SJCRH30 (cell line): ENCODE data around the gene RHOC. TPM values are rescaled to one million over a fixed set of nuclear protein-coding genes. Genes with fewer than 3 reads are reported as not detected.

Source experiments
- DNase-seq, 2 experiments: peaks; one replicate each; pipeline ENCODE4 v3.0.0-alpha.2; 2015 to 2020
- H3K27ac ChIP-seq: fragments of 250-450 bp; sonication (Bioruptor Pico); 2 replicates; pipeline ENCODE4 v1.5.1; 2020; ENCODE audit warnings: mild to moderate bottlenecking, moderate library complexity
- H3K27me3 ChIP-seq: fragments of 250-450 bp; sonication (Bioruptor Pico); 2 replicates; pipeline ENCODE4 v1.5.1; 2020; ENCODE audit warnings: mild to moderate bottlenecking, moderate library complexity
- H3K36me3 ChIP-seq: fragments of 250-450 bp; sonication (Bioruptor Pico); 2 replicates; pipeline ENCODE4 v1.5.1; 2020; ENCODE audit warnings: mild to moderate bottlenecking, moderate library complexity
- H3K4me1 ChIP-seq: fragments of 250-450 bp; sonication (Bioruptor Pico); 2 replicates; pipeline ENCODE4 v1.5.1; 2020; ENCODE audit warnings: mild to moderate bottlenecking, moderate library complexity
- H3K4me3 ChIP-seq: fragments of 250-450 bp; sonication (Bioruptor Pico); 2 replicates; pipeline ENCODE4 v1.5.1; 2020; ENCODE audit warnings: mild to moderate bottlenecking, moderate library complexity
- H3K9me3 ChIP-seq: fragments of 250-450 bp; sonication (Bioruptor Pico); replicated peaks from 2 replicates; pipeline ENCODE4 v1.5.1; 2020; ENCODE audit warnings: mild to moderate bottlenecking, moderate library complexity
- total RNA-seq: library from RNA; depleted of rRNA; stranded (reverse); fragments of >200 nt; shearing (Covaris generic); gene quantifications from 2 replicates; pipeline ENCODE4 v1.2.3, GENCODE V29; 2014

Gene RHOC
- total RNA-seq, 1 experiment from 2014 or later: 72.4 TPM

GRCh38 chr1:112712191-112712590 is 5.3 kb upstream of the RHOC start:
- Histone ChIP-seq H3K9me3 (no peaks in the 10 kb centered on the region), H3K4me3 (no peak overlapping the region), H3K4me1 (peaks cover 3% of the 10 kb centered on the region; the same call in 1 of the 2 replicates), H3K27me3 (no peaks in the 10 kb centered on the region), H3K27ac (no peak overlapping the region), H3K36me3 (no peaks in the 10 kb centered on the region)
- no peak for DNase-seq

DNA sequence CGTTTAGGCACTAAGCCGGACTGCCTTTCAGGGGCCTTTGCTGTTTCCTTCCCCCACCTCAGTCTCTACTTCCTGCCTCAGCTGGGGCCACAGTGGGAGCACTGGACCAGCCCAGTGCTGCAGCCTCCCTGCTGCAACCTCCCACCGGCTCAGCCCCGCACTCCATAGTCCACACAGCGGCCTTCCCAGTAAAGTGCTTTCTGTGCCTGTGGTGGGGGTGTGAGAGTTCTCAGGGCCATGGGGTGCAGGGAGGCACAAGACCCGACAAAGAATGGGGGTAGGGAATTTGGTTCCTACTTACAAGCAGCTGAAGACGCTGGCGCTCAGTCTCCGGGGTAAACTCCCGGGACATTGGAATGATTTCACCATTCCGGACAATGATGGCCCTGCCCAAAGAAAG is 4.7 kb upstream of the RHOC start:
- no peaks in the 10 kb centered on the region for H3K27me3 ChIP-seq
- no peak overlapping the region for H3K4me3 ChIP-seq
- peaks cover 3% of the 10 kb centered on the region; the same call in 1 of the 2 replicates for H3K4me1 ChIP-seq
- DNase-seq: no peak
- no peaks in the 10 kb centered on the region for H3K36me3 ChIP-seq
- H3K9me3 ChIP-seq: no peaks in the 10 kb centered on the region
- H3K27ac ChIP-seq: no peak overlapping the region

GRCh38 chr1:112711041-112711440 is 4.1 kb upstream of the RHOC start:
- no peak overlapping the region for H3K27ac ChIP-seq
- DNase-seq: no peak
- no peaks in the 10 kb centered on the region for H3K27me3 ChIP-seq
- no peaks in the 10 kb centered on the region for H3K9me3 ChIP-seq
- peaks cover 3% of the 10 kb centered on the region; the same call in 1 of the 2 replicates for H3K4me1 ChIP-seq
- no peaks in the 10 kb centered on the region for H3K36me3 ChIP-seq
- H3K4me3 ChIP-seq: no peak overlapping the region

GRCh38 chr1:112710586-112710985 is 3.7 kb upstream of the RHOC start:
- Histone ChIP-seq H3K9me3 (no peaks in the 10 kb centered on the region), H3K27me3 (no peaks in the 10 kb centered on the region), H3K4me1 (peaks cover 6% of the 10 kb centered on the region; the same call in 1 of the 2 replicates), H3K27ac (no peak overlapping the region), H3K4me3 (no peak overlapping the region), H3K36me3 (no peaks in the 10 kb centered on the region)
- DNase-seq: no peak

GRCh38 chr1:112710159-112710558 is 3.2 kb upstream of the RHOC start:
- no peaks in the 10 kb centered on the region for H3K9me3 ChIP-seq
- H3K27ac ChIP-seq: no peak overlapping the region
- no peak for DNase-seq
- H3K4me3 ChIP-seq: no peak overlapping the region
- no peaks in the 10 kb centered on the region for H3K36me3 ChIP-seq
- peaks cover 10% of the 10 kb centered on the region; the same call in 1 of the 2 replicates for H3K4me1 ChIP-seq
- H3K27me3 ChIP-seq: no peaks in the 10 kb centered on the region

DNA sequence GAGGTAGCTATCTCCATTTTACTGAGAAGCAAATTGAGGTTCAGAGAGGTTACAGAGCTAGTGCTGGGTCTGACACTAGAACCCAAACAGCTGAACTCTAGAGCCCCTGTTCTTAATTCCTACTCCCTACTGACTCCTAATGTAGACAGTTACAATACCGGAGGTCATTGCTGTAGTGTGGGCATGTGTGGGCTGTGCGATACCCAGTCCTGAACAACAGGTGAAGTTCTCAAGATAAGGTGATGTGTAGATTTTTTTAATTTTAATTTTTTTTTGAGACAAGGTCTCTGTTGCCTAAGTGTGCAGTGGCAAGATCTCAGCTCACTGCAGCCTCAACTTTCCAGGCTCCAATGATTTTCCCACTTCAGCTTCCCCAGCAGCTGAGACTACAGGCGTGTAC is 1.6 kb upstream of the RHOC start:
- DNase-seq: no peak
- no peak overlapping the region for H3K27ac ChIP-seq
- no peak overlapping the region for H3K4me3 ChIP-seq
- H3K4me1 ChIP-seq: peaks cover 12% of the 10 kb centered on the region; the same call in 1 of the 2 replicates
- no peaks in the 10 kb centered on the region for H3K27me3 ChIP-seq
- no peaks in the 10 kb centered on the region for H3K9me3 ChIP-seq
- no peaks in the 10 kb centered on the region for H3K36me3 ChIP-seq

DNA sequence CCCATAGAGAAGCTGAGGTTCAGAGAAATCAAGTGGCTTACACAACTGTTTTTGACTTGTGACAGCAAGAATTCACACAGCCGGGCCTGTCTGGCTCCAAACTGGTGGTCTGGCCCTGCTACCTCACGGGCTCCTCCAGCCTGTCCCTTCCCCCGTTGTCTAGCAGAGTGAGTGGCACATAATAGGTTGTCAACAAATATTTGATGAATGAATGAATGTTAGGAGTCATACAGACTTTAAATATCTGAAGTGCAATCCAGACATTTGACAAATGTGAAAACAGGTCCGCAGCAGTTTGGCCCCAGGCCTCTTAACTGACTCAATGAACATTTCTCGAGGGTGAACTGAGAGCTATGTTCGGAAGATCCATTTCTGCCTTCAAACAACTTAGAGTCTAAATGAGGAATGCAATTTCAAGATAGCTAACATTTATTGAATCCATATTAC is 1.1 kb upstream of the RHOC start:
- no peak overlapping the region for H3K4me3 ChIP-seq
- peaks cover 14% of the 10 kb centered on the region; the same call in 1 of the 2 replicates for H3K4me1 ChIP-seq
- no peaks in the 10 kb centered on the region for H3K27me3 ChIP-seq
- H3K27ac ChIP-seq: no peak overlapping the region
- no peaks in the 10 kb centered on the region for H3K9me3 ChIP-seq
- H3K36me3 ChIP-seq: no peaks in the 10 kb centered on the region
- no peak for DNase-seq

DNA sequence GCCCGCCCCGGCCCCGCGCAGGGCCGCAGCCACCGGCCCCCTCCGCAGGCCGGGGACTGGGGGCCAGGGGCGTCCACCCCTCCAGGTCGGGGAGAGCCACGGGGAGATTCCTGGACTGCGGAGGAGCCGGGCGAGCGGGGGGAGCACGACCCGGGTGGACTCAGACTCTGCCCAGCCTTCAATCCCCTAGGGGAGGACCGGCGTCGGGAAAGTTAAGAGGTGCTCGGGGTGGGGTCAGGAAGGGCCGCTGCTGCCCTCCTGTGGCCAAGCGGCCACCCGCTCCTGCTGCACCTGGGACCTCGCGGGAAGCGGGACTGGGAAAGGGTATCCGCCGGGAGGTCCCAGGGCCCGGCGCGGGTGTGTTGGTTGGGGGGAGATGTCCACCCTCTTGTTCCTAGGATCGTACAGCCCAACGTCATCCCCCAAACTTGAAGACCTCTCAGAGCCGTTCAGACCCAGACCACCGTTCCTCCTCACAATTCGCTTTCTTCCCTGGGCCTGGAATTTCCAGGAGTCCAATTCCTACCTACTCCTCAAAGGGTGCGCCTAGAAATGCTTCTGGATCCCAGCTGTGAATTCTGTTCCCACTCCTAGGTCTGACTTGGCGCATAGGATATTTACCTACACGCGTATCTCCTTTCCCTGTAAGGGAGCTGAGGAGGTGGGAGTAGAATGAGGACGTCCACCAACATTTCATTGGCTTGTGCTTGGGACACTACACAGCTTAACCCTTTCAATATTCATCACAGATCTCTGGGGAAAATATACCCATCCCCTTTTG is 484 bp upstream of the RHOC start:
- H3K9me3 ChIP-seq: no peaks in the 10 kb centered on the region
- DNase-seq: peak; percentile 94 to 95
- H3K4me3 ChIP-seq: peak overlapping the region; percentile 91
- H3K36me3 ChIP-seq: no peaks in the 10 kb centered on the region
- peak overlapping the region; percentile 26; the same call in 1 of the 2 replicates for H3K27ac ChIP-seq
- H3K27me3 ChIP-seq: no peaks in the 10 kb centered on the region
- peaks cover 17% of the 10 kb centered on the region; the same call in 1 of the 2 replicates for H3K4me1 ChIP-seq

GRCh38 chr1:112704934-112705627 is 1.8 kb downstream of the RHOC start:
- Histone ChIP-seq H3K27ac (peak overlapping the region; percentile 51; the same call in 1 of the 2 replicates), H3K36me3 (peaks cover 14% of the 10 kb centered on the region), H3K9me3 (no peaks in the 10 kb centered on the region), H3K4me1 (peaks cover 31% of the 10 kb centered on the region), H3K27me3 (no peaks in the 10 kb centered on the region), H3K4me3 (peak overlapping the region; percentile 91)
- peak; percentile 95 to 97 for DNase-seq

DNA sequence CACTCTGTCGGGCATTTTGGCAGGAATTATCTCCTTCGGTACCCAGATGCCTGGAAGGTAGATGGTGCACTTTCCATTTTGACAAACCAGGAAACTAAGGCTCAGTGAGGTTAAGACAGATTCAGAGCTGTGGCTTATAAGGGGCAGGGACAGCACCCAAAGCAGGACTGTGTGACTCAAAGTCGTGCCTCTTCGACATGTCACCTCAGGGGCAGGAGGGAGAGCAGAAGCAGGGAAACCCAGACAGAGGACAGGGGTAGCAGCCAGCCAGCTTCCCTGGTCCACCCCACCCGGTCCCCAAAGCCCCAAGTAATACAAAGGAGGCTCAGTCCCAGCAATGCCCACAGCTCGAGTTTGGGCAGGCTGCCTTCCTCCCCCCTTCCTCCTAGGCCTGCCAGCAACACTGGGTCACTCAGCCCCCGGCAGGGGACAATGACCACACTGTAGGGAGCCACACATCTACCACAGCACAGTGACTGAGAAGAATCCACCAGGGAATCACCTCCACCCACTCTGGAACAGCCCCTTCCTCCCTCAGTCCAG is 2.5 kb downstream of the RHOC start:
- Histone ChIP-seq H3K36me3 (peaks cover 20% of the 10 kb centered on the region), H3K27ac (peak overlapping the region; percentile 27; the same call in 1 of the 2 replicates), H3K9me3 (no peaks in the 10 kb centered on the region), H3K4me3 (peak overlapping the region; percentile 91), H3K27me3 (no peaks in the 10 kb centered on the region), H3K4me1 (peaks cover 31% of the 10 kb centered on the region)
- DNase-seq: no peak

DNA sequence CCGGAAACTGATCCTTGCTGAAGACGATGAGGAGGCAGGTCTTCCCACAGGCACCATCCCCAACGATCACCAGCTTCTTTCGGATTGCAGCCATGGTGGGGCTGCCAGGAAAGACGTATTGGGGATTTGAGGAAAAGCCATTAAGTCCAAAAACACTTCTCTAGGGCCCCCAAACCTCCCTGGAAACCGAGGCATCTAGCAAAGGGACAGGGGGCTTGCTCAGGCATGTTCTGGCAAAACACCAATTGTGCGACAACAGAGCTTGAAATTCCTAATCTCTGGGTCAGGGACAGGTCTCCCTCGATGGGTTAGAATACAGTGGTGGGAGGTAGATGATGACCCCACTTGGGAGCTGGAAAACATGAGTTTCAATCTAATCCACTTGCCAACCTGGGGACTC is 3.2 kb downstream of the RHOC start:
- peaks cover 26% of the 10 kb centered on the region for H3K36me3 ChIP-seq
- H3K27ac ChIP-seq: no peak overlapping the region
- H3K4me1 ChIP-seq: peaks cover 31% of the 10 kb centered on the region
- no peaks in the 10 kb centered on the region for H3K9me3 ChIP-seq
- no peaks in the 10 kb centered on the region for H3K27me3 ChIP-seq
- no peak overlapping the region for H3K4me3 ChIP-seq
- DNase-seq: no peak

DNA sequence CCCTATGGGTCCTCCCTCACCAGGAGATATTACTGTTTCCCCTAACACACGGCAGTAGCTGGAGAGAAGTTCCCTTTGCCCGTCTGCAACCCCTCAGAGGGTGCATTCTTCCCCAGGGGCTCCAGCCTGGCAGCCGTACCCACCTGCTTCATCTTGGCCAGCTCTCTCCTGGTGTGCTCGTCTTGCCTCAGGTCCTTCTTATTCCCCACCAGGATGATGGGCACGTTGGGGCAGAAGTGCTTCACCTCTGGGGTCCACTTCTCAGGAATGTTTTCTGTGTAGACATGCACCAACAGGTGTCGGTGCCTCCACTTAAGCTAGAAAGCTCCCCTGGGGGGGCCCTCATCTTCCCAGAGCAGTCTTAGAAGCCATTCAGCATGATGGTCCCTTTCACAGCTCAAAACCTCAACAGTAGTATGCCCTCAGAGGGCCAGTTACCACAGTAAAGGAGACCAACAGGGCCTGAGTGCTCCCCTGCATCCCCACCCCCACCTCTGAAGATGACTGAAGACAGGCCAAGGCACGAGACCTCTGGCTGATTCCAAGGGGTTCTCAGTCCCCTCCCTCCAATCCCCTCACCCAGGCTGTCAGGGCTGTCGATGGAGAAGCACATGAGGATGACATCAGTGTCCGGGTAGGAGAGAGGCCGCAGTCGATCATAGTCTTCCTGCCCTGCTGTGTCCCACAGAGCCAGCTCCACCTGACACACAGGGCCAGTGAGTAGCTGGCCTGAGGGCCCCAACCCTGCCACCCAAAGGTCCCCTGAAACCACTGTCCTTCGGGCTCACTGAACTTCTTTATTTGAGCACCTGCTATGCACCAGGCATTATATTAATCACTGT is 4.3 kb downstream of the RHOC start:
- no peaks in the 10 kb centered on the region for H3K27me3 ChIP-seq
- DNase-seq: peak in 1 of 2 experiments; percentile 30
- no peak overlapping the region for H3K4me3 ChIP-seq
- H3K36me3 ChIP-seq: peaks cover 29% of the 10 kb centered on the region
- no peaks in the 10 kb centered on the region for H3K9me3 ChIP-seq
- H3K27ac ChIP-seq: no peak overlapping the region
- H3K4me1 ChIP-seq: peaks cover 31% of the 10 kb centered on the region

DNA sequence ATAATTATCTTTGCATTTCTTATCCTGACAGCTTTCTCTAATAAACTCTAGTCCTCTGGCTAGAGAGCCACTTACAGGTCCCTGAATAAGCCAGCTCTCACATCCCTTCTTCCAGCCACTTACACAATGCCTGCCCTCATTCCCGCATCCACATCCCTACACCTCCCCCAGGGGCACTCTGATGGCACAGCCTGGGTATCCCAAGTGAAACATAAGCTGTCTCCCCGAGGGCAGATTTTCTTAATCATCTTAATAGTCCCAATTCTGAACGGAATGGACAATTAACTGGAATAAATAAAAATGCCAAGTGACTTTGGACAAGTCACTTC is 4.9 kb downstream of the RHOC start:
- H3K27ac ChIP-seq: no peak overlapping the region
- peaks cover 33% of the 10 kb centered on the region for H3K36me3 ChIP-seq
- H3K27me3 ChIP-seq: no peaks in the 10 kb centered on the region
- H3K9me3 ChIP-seq: no peaks in the 10 kb centered on the region
- no peak overlapping the region for H3K4me3 ChIP-seq
- H3K4me1 ChIP-seq: peaks cover 31% of the 10 kb centered on the region
- DNase-seq: no peak

GRCh38 chr1:112701227-112702066 is 5.5 kb downstream of the RHOC start:
- Histone ChIP-seq H3K27me3 (no peaks in the 10 kb centered on the region), H3K4me3 (no peak overlapping the region), H3K27ac (peak overlapping the region; percentile 36; the same call in 1 of the 2 replicates), H3K36me3 (peaks cover 39% of the 10 kb centered on the region), H3K4me1 (peaks cover 31% of the 10 kb centered on the region), H3K9me3 (no peaks in the 10 kb centered on the region)
- DNase-seq: no peak
